ENCODE measurements around the gene TRAF4. TPM values are rescaled to one million over a fixed set of nuclear protein-coding genes. Genes with fewer than 3 reads are reported as not detected.
A peak's percentile ranks its signal among the peaks of the same experiment; 100 is the strongest.
"Not testable (repeated sequence)": the region's sequence is repeated elsewhere in the genome, so short reads cannot be mapped to it uniquely, and the experiment has no call there.

The TRAF4 gene
- total RNA-seq, 1 donor from 2014 or later, result 186 TPM

DNA sequence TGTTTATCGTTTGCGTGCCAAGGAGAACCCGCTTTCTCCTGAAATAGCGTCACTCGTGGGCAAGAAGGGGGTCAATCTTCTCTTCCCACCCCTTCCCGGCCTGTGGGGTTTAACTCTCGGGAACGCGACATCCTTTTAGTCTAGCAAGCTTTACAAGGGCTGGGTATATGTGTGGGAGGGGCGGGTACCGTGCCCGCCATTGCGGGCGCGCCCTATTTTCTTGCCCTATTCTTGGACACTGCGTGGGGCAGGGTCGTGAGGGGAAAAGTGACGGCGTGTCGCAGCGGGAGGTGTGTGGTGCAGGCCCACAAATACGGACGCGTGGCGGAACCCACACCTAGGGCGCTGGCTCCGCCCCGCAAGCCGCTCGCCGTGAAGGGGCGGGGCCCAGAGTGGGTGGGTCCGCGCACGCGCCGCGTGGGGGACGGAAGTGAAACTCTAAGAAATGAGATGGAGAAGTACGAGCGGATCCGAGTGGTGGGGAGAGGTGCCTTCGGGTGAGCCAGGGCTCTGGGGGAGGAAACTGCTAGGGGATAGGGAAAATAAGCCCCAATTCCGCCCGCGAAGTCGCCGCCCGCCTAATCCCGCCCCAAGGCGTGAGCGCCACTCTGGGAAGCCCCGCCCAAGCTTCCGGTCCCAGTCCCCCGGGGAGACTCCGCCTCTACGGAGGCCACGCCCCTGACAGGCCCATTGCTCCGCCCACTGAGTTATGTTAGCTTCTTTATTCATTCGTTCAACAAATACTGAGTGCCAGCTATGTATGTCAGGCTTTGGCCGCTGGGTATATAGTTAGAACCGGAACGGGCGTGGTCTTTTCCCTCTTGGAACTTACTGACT lies 15.2 kb upstream of the TRAF4 start, which contains the start of gene NEK8:
TSS of gene NEK8 (plus strand) at position 425 of the 837 bp plus-strand sequence. CDS start at position 451, 26 bp downstream.
- peak; percentile 98 for DNase-seq (ENCODE audit: low spot score)

- DNase-seq (ENCODE audit: low spot score), result no peak
Measured at GRCh38 chr17:28729950-28730330, 13.9 kb upstream of the TRAF4 start.

DNA sequence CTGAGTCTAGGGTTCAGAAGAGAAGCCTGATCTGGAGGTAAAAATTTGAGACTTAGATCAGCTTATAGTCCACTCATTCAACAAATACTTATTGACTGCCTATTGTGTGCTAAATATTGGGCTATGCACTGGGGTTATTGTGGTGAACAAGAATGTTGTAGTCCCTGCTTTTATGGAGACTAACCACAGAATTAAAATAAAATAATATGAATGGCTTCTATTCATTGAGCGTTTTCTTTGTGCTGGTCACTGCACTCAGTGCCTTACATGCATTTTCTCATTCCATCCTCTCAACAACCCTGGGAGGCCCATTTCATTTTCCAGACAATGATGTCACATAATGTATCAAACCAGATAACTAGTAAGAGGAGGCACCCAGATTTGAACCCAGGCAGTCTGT lies 10.5 kb upstream of the TRAF4 start:
- DNase-seq (ENCODE audit: low spot score), result no peak

GRCh38 chr17:28734712-28735241 lies 9.0 kb upstream of the TRAF4 start:
- no peak for DNase-seq (ENCODE audit: low spot score)

DNA sequence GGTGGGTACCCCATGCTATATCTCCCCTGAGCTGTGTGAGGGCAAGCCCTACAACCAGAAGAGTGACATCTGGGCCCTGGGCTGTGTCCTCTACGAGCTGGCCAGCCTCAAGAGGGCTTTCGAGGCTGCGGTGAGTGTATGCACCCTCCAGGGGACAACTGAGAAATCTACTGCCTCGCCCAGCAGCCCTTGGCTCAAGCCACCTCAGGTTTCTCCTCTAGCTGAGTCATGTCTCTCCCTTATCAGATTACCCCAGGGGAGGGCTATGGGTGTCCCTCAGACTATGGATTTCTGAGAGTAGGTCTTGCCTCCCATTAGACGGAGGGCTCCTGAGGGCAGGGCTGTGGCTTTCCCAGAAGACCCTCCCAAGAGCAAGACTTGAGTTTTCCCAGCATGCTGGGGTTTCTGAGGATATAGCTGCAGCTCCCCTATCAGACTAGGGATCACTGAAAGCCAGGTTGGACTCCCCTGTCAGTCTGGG lies 8.5 kb upstream of the TRAF4 start:
- no peak for DNase-seq (ENCODE audit: low spot score)

GRCh38 chr17:28735913-28736769 lies 7.7 kb upstream of the TRAF4 start:
- DNase-seq (ENCODE audit: low spot score), result not testable (repeated sequence)

GRCh38 chr17:28737316-28737715 lies 6.5 kb upstream of the TRAF4 start:
- DNase-seq (ENCODE audit: low spot score), result no peak

- peak; percentile 83 for DNase-seq (ENCODE audit: low spot score)
Measured at GRCh38 chr17:28737770-28738679, 5.8 kb upstream of the TRAF4 start.

GRCh38 chr17:28738680-28739384 lies 5.0 kb upstream of the TRAF4 start:
- DNase-seq (ENCODE audit: low spot score), result no peak

DNA sequence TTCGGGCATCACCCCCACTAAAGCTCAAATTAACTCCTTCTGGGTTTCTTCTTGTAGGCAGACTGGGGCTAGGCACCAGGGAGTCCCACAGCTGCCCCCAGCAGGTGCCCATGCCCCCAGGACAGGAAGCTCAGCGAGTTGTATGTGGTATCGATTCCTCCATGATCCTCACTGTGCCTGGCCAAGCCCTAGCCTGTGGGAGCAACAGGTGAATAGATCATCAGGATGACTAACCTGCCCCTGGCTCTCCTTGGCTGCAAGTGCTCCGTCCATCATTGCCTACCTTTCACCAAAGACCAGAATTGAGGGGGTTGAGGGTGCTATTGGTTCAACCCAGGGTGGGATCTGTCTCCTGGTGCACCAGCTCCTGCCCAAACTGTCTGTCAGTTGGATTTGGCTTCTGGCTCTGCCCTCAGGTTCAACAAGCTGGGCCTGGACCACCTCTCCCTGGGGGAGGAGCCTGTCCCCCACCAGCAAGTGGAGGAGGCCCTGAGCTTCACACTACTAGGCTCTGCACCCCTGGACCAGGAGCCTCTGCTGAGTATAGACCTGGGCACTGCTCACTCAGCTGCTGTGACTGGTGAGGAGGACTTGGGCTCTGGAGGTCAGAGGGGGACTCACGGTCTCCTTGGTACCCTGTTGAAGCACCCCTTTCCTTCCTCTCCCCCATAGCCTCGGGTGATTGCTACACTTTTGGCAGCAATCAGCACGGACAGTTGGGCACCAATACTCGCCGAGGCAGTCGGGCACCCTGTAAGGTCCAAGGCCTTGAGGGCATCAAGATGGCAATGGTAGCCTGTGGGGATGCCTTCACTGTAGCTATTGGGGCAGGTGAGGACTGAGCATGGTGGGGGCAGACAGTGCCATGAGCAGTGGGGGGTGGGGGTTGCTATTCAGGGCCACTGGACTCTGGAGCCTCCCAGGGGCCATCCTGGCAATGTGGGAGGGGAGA lies 3.1 kb upstream of the TRAF4 start:
- DNase-seq (ENCODE audit: low spot score), result no peak

DNA sequence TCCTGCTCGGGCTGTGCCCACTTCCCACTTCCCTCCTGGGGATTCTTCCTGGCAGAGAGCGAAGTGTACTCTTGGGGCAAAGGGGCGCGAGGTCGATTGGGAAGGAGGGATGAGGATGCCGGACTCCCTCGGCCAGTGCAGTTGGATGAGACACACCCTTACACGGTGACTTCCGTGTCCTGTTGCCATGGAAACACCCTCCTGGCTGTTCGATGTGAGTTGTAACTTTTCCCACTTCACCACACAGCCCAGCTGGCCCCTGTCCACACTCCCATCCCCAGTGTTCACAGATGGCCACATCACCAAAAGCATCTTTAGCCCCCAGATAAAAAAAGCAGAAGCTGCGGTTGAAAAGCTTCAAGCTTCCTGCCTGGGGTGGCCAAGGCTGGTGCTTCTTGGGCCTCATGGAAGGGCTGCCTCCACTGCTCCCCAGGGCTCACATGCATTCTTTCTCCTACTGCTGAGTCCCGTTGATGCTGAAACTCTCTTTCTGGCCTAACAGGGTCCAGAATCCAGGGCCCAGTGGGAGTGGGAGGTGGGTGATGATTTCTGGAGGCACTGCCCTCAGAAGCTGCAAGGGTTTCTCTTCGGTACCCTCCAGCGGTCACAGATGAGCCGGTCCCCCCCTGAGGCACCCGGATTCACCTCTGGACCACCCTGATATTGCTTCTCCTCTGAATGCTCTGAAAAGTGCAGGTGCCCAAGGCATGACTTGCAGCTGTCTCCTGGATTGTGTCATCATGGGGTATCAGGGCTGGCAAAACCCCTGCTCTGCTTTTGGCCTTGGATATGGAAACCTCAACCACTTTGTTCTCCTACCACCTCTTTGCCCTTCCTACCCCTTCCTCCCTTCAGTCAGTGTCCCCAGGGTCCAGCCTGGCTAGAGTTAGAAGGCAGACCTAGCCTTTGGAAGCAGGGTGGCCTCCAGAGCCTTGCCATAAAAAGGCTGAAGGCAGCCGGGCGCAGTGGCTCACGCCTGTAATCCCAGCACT lies 2.2 kb upstream of the TRAF4 start:
- no peak for DNase-seq (ENCODE audit: low spot score)

DNA sequence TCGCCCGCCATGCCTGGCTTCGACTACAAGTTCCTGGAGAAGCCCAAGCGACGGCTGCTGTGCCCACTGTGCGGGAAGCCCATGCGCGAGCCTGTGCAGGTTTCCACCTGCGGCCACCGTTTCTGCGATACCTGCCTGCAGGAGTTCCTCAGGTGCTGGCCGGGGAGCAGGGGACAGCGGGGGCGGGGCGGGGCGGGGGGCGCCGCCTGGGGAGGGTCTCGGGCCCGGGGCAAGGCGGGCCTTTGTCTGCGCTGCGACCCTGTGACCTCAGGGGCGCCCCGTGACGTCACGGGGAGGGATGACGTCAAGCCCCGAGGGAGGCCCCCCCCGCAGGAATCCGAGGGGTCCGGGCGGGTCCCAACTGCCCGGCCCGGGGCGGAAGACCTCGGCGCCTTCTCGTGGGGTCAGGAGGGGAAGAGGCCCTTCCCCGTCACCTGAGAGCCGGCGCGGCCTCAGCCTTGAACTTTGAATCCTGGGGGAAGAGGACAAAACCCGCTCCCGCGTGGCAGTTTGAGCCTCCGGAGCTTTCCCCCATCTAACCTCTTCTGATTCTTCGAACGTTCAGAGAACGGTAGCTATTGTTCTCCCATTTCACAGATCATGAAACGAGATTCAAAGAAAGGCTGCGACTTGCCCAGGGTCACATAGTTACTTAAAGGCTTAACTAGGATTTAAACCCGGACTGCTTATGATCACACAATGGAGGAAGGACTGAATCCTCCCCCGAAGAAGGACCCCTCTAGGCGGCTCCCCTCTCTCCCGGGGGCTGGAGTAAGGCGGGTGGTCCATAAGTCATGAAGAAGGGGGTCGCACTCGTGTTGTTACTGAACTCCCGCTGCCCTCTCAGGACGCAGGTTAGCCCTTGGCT lies 527 bp downstream of the TRAF4 start:
- DNase-seq (ENCODE audit: low spot score), result no peak

GRCh38 chr17:28744972-28745785 lies 1.4 kb downstream of the TRAF4 start:
- DNase-seq (ENCODE audit: low spot score), result no peak

DNA sequence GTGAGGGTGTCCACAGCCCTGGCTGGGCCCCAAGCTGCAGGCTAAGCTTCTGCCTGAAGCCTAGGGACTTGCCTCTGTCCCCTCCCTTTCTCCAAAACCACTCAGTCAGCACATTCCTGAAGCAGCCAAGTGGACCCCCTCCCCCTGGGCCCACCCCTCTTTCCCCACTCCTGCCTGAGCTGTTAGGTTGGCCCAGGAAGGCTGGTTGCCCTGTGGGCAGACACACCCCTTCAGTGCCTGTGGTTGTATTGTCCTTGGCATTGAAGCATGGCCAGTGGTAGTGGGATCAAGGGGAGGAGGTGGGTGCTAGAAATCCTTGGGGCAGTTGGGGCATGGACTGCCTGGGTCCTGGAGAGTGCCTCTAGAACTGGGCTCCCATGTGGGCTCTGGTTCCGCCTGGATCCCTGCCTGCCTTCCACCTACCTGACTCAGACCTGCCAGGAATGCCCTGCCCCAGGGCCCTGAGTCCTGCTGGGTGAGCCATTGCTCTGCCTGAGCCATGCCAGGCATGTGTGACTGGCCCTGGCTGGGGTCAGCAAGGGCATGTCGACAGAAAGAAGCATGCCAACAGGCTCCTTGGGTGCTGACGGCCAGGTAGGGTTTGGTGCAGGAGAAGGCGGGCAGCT lies 2.1 kb downstream of the TRAF4 start:
- no peak for DNase-seq (ENCODE audit: low spot score)

DNA sequence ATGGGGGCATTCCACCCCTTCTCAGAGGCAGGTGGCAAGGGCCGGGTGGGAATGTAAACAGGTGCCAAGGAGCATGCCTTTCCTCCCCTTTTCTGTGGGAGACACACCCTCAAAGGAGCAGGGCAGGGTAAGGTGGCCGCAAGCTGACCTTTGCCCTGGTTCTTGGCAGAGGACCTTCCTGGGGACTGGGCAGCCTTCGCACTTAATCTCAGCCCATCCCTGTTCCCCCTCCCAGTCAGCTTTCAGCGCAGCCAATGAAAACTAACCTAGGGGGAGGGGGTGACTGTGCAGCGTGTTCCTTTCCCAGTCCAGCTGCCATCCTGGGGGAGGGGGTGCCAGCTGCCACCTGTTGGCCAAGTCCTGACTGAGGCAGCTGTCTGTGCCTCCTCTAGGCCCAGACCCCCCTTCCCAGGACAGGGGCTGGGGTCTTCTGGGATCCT lies 2.8 kb downstream of the TRAF4 start:
- DNase-seq (ENCODE audit: low spot score), result peak; percentile 69
